Head of caudate nucleus (tissue), 42 donors: Measurements from ENCODE around the gene SRCAP.

Source experiments
- DNase-seq, 42 donors: peaks; one replicate each; pipeline versions ENCODE4 v3.0.0 to v3.0.0-alpha.2; 2020 to 2021; ENCODE audit warnings: mixed read lengths in 7 of 42
- intact Hi-C: fragments of 100-400 bp; cut with DNase I; formaldehyde crosslinking; loops from one replicate; pipeline ENCODE4 v1.15.0; 2022

The SRCAP gene

GRCh38 chr16:30722443-30722842 is 23.5 kb downstream of the SRCAP start:
- no peak for DNase-seq
- intact Hi-C loops: no loop called here

GRCh38 chr16:30722916-30723315 is 23.9 kb downstream of the SRCAP start:
- intact Hi-C loops: no loop called here
- no peak for DNase-seq

- intact Hi-C loops: no loop called here
- DNase-seq: no peak
These were observed 24.9 kb downstream of the SRCAP start for GRCh38 chr16:30723725-30724355.

- intact Hi-C loops: no loop called here
- peak in 6 of 42 donors; percentile 9 to 41 (median 19) for DNase-seq
These were observed 25.9 kb downstream of the SRCAP start for GRCh38 chr16:30724641-30725417.

GRCh38 chr16:30725418-30725792 is 26.4 kb downstream of the SRCAP start:
- DNase-seq: no peak
- intact Hi-C loops: no loop called here

- intact Hi-C loops: no loop called here
- no peak for DNase-seq
These were observed 29.4 kb downstream of the SRCAP start for GRCh38 chr16:30728321-30728720.

- intact Hi-C loops: no loop called here
- peak in 4 of 42 donors; percentile 15 to 42 (median 26) for DNase-seq
These were observed 30.1 kb downstream of the SRCAP start for GRCh38 chr16:30728899-30729672.

GRCh38 chr16:30731411-30731810 is 32.4 kb downstream of the SRCAP start:
- intact Hi-C loops: no loop called here
- no peak for DNase-seq

GRCh38 chr16:30736995-30737793 is 38.2 kb downstream of the SRCAP start:
- intact Hi-C loops: no loop called here
- no peak for DNase-seq

- intact Hi-C loops: no loop called here
- no peak for DNase-seq
These were observed 39.0 kb downstream of the SRCAP start for GRCh38 chr16:30737794-30738648.

GRCh38 chr16:30738984-30739951 is 40.3 kb downstream of the SRCAP start:
- intact Hi-C loops: no loop called here

GRCh38 chr16:30740364-30741251 is 41.6 kb downstream of the SRCAP start:
- intact Hi-C loops: no loop called here
- peak in 3 of 42 donors; percentile 18 to 40 (median 26) for DNase-seq

More at GRCh38 chr16:30738984-30739951, 40.3 kb downstream of the SRCAP start:
- peak in 1 of 42 donors; percentile 35 for DNase-seq

- intact Hi-C loops: no loop called here
- no peak for DNase-seq
These were observed 42.5 kb downstream of the SRCAP start for GRCh38 chr16:30741461-30741914.

- intact Hi-C loops: no loop called here
- no peak for DNase-seq
These were observed 44.7 kb downstream of the SRCAP start for GRCh38 chr16:30743716-30744115.

GRCh38 chr16:30744183-30744582 is 45.2 kb downstream of the SRCAP start:
- DNase-seq: no peak
- intact Hi-C loops: no loop called here

GRCh38 chr16:30745082-30745481 is 46.1 kb downstream of the SRCAP start:
- intact Hi-C loops: loop anchor here (5.0 kb wide), 1 partner anchor 48 kb away; the partner anchor contains the start of gene SRCAP
- DNase-seq: no peak
